Measurements from ENCODE around the gene PLA2G15. TPM values are rescaled to one million over a fixed set of nuclear protein-coding genes. Genes with fewer than 3 reads are reported as not detected.

Gene PLA2G15
- total and polyA plus RNA-seq, 2 experiments from 2014 or later = 24.2 to 31.7 TPM

DNA sequence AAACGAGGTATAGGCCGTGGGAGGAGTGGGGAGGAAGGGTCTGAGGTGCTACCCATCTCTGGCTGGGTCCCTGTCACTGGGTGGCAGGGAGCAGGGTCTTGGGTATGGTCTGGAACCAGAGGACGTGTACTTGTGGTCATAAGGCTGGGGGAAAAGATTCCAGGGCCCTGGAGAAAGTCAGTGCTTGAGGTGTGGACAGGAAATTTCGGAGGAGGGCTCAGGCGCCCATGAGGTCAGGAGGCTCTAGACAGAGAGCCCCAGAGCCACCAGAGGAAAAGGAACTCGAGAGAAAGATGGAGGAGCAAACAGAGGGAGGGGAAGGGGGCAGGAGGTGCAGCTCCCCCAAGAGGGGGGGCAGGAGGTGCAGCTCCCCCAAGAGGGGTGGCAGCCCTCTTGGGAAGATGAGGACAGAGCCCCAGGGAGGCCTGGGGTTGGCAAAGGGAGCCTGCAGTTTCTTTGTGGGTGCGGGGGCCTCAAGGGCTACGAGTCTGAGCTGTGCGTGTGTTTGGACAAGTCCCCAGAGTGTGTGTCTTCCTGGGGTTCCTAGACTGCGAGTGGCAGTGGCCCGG is 18.5 kb downstream of the PLA2G15 start:
- Histone ChIP-seq H3K27me3 (no peaks in the 10 kb centered on the region), H3K36me3 (replicated peaks; ENCODE audit: insufficient read depth, low read depth) (no peaks in the 10 kb centered on the region), H2AFZ (peak overlapping the region; percentile 91), H3K4me2 (peak overlapping the region; percentile 97), H3K4me1 (ENCODE audit: insufficient read depth) (peaks cover 20% of the 10 kb centered on the region), H4K20me1 (ENCODE audit: insufficient read depth, poor library complexity, severe bottlenecking) (no peaks in the 10 kb centered on the region), H3K9me2 (replicated peaks; ENCODE audit: insufficient read depth) (no peaks in the 10 kb centered on the region), H3K9me3 (ENCODE audit: low read depth) (no peaks in the 10 kb centered on the region), H3K4me3 (peak overlapping the region; percentile 84), H3K79me2 (peaks cover 34% of the 10 kb centered on the region), H3K27ac (peak overlapping the region; percentile 96)
- WGBS (ENCODE audit: low lambda C conversion rate, missing lambda C conversion rate) = 42% methylated on average over 11 of the region's 11 CpGs
- no peak for DNase-seq (ENCODE audit: low spot score)
- TF ChIP-seq EZH2 (IDR thresholded peaks at IDR 0.05; ENCODE audit: borderline replicate concordance) (no peak), EZH2phosphoT487 (IDR thresholded peaks at IDR 0.05; ENCODE audit: low read depth, severe bottlenecking, unreplicated experiment) (no peak)
- TF ChIP-seq, protein P1, sequence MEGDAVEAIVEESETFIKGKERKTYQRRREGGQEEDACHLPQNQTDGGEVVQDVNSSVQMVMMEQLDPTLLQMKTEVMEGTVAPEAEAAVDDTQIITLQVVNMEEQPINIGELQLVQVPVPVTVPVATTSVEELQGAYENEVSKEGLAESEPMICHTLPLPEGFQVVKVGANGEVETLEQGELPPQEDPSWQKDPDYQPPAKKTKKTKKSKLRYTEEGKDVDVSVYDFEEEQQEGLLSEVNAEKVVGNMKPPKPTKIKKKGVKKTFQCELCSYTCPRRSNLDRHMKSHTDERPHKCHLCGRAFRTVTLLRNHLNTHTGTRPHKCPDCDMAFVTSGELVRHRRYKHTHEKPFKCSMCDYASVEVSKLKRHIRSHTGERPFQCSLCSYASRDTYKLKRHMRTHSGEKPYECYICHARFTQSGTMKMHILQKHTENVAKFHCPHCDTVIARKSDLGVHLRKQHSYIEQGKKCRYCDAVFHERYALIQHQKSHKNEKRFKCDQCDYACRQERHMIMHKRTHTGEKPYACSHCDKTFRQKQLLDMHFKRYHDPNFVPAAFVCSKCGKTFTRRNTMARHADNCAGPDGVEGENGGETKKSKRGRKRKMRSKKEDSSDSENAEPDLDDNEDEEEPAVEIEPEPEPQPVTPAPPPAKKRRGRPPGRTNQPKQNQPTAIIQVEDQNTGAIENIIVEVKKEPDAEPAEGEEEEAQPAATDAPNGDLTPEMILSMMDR (IDR thresholded peaks at IDR 0.05; ENCODE audit: poor library complexity) = no peak

DNA sequence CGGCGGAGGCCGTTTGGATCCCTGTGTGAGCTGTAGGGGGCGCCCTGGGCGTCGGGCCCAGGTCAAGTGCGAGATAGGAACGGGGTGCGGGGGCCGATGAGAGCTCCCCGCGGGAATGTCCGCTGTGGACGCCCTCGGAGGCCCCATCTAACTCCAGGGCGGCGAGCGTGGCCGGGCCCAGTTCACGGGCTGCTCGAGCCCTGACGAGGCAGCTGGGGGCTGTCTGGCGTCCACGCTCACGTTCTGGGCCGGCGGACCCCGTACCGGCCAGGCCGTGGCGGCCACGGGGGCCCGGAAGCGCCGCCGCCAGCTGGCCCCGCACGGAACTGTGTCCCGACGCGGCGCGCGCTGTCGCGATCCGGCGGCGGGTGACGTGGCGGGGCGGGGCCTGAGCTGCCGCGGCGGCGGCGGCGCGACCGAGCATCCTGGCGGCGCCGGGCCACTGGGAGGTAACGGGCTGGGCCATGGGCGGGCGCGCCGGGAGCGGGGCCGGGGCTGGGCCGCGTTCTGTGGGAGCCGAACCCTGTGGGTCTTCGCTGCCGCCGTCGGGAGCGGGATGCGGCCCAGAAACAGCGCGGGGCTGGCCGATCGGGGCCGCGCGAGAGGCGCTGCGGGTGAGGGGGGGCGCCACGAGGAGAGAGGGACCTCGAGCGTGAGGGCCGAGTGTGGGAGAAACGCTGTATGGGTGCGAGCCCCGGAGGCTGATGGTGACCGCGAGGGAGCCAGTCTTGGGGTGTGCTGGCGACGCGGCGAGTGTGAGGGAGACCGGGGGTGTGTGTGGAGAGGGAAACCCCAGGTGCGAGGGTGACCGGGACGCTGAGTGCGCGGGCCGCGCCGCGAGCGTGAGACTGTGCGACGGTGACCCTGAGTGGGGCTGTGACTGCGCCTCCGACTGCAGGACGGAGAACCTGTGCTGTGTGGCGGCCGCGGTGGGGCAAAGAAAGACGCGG is 19.2 kb downstream of the PLA2G15 start, which contains the start of gene SLC7A6:
SLC7A6 (plus strand) TSS at position 399 of the 950 bp plus-strand sequence. CDS start 10,201 bp downstream, outside the sequence.
- no peaks in the 10 kb centered on the region for H3K36me3 ChIP-seq (replicated peaks; ENCODE audit: insufficient read depth, low read depth)
- H2AFZ ChIP-seq = peak within 1 kb of the TSS; percentile 98
- no peaks in the 10 kb centered on the region for H4K20me1 ChIP-seq (ENCODE audit: insufficient read depth, poor library complexity, severe bottlenecking)
- peak within 1 kb of the TSS; percentile 96 for H3K27ac ChIP-seq
- peaks cover 20% of the 10 kb centered on the region for H3K4me1 ChIP-seq (ENCODE audit: insufficient read depth)
- H3K9me2 ChIP-seq (replicated peaks; ENCODE audit: insufficient read depth) = no peaks in the 10 kb centered on the region
- under 1% methylated on average over 66 of the region's 123 CpGs for WGBS (ENCODE audit: low lambda C conversion rate, missing lambda C conversion rate)
- no peaks in the 10 kb centered on the region for H3K9me3 ChIP-seq (ENCODE audit: low read depth)
- peak within 1 kb of the TSS; percentile 97 for H3K4me2 ChIP-seq
- H3K4me3 ChIP-seq = peak within 1 kb of the TSS; percentile 84
- no peaks in the 10 kb centered on the region for H3K27me3 ChIP-seq
- DNase-seq (ENCODE audit: low spot score) = peak; percentile 89
- TF ChIP-seq, protein P1 (IDR thresholded peaks at IDR 0.05; ENCODE audit: poor library complexity) = peak; percentile 79
- TF ChIP-seq EZH2phosphoT487 (IDR thresholded peaks at IDR 0.05; ENCODE audit: low read depth, severe bottlenecking, unreplicated experiment) = no peak
- peaks cover 42% of the 10 kb centered on the region for H3K79me2 ChIP-seq

DNA sequence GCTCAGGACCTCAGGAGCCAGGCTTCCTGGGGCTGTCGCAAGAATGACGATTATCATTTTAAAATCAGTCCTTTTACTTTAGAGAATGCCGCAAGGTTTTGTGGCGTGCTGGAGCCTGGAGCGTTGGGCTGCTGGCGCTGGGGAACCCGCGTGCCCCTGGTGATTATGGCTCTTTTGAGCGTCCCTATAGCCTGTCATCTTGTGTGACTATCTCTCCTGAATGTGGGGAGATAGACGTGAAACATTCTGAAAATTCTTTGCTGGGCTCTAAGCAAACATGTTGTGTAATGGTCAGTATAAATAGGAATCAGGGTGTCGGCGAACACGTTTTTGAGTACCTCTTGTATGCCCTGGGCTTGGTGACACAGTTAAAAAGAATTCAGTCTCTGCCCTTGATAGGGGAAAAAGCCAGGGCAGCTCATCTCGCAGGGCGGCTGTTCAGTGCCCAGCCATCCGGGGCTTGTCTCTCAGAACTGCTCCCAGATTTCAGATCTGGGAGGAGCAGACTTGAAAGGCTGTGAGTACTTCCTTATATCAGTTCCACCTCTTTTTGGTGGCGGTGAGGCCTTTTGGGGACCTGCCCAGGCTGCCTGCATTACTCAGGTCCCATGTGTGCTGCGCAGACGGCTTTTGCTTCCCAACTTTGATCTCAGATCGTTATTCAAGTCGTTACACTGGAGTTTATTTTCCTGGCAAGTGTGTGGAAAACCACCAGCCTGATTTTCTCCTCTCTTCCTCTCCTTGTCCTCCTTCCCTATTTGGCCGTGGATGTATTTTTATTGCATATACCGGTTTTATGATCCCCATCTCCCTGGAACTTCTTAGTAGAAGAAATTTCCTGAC is 20.1 kb downstream of the PLA2G15 start:
- Histone ChIP-seq H3K36me3 (replicated peaks; ENCODE audit: insufficient read depth, low read depth) (no peaks in the 10 kb centered on the region), H3K27ac (peak overlapping the region; percentile 96), H3K27me3 (no peaks in the 10 kb centered on the region), H3K4me3 (peak overlapping the region; percentile 84), H3K9me2 (replicated peaks; ENCODE audit: insufficient read depth) (no peaks in the 10 kb centered on the region), H3K4me1 (ENCODE audit: insufficient read depth) (peaks cover 20% of the 10 kb centered on the region), H2AFZ (peak overlapping the region; percentile 98), H4K20me1 (ENCODE audit: insufficient read depth, poor library complexity, severe bottlenecking) (no peaks in the 10 kb centered on the region), H3K4me2 (peak overlapping the region; percentile 97), H3K9me3 (ENCODE audit: low read depth) (no peaks in the 10 kb centered on the region), H3K79me2 (peaks cover 51% of the 10 kb centered on the region)
- 8% methylated on average over 23 of the region's 23 CpGs for WGBS (ENCODE audit: low lambda C conversion rate, missing lambda C conversion rate)
- TF ChIP-seq EZH2phosphoT487 (IDR thresholded peaks at IDR 0.05; ENCODE audit: low read depth, severe bottlenecking, unreplicated experiment) (no peak), EZH2 (IDR thresholded peaks at IDR 0.05; ENCODE audit: borderline replicate concordance) (no peak)
- TF ChIP-seq, protein P1 (IDR thresholded peaks at IDR 0.05; ENCODE audit: poor library complexity) = no peak
- DNase-seq (ENCODE audit: low spot score) = peak; percentile 73

Measured in hepatocyte (in vitro differentiated cells).